ENCODE measurements around the gene IKZF2. TPM values are rescaled to one million over a fixed set of nuclear protein-coding genes. Genes with fewer than 3 reads are reported as not detected.
A peak's percentile ranks its signal among the peaks of the same experiment; 100 is the strongest.

IKZF2 gene
- total RNA-seq, 1 donor from 2014 or later, result 9.2 TPM

DNA sequence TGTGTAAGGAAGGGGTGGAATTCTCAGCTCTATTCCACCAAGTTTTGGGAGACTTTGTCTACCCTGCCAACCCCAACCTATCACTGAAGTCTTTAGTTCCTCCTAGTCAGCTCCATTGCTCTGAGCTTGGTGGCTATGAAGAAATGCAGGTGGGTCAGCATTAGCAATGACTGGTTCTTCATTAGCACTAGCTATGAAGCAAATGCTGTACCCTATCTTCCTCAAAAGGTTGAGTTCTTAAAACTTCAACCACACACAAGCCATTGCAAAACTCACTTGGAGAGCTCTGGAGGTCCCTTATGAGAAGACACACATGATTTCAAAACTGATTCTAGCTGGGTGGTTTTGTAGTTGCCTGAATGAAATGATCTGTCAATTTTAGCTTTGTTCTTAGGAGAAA, 193.8 kb downstream of the IKZF2 start:
- TF ChIP-seq, protein P1, sequence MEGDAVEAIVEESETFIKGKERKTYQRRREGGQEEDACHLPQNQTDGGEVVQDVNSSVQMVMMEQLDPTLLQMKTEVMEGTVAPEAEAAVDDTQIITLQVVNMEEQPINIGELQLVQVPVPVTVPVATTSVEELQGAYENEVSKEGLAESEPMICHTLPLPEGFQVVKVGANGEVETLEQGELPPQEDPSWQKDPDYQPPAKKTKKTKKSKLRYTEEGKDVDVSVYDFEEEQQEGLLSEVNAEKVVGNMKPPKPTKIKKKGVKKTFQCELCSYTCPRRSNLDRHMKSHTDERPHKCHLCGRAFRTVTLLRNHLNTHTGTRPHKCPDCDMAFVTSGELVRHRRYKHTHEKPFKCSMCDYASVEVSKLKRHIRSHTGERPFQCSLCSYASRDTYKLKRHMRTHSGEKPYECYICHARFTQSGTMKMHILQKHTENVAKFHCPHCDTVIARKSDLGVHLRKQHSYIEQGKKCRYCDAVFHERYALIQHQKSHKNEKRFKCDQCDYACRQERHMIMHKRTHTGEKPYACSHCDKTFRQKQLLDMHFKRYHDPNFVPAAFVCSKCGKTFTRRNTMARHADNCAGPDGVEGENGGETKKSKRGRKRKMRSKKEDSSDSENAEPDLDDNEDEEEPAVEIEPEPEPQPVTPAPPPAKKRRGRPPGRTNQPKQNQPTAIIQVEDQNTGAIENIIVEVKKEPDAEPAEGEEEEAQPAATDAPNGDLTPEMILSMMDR (IDR thresholded peaks at IDR 0.05), result no peak
- Mint-ChIP-seq H3K4me1 (ENCODE audit: low read depth) (peaks cover 42% of the 10 kb centered on the region), H3K4me3 (ENCODE audit: unreplicated experiment) (no peak overlapping the region), H3K36me3 (ENCODE audit: low read depth) (peaks cover 4% of the 10 kb centered on the region), H3K27ac (ENCODE audit: unreplicated experiment) (no peak overlapping the region), H3K27me3 (ENCODE audit: low read depth) (no peaks in the 10 kb centered on the region), H3K9me3 (ENCODE audit: low read depth) (peaks cover 10% of the 10 kb centered on the region)
- no peak for DNase-seq (ENCODE audit: low spot score)

DNA sequence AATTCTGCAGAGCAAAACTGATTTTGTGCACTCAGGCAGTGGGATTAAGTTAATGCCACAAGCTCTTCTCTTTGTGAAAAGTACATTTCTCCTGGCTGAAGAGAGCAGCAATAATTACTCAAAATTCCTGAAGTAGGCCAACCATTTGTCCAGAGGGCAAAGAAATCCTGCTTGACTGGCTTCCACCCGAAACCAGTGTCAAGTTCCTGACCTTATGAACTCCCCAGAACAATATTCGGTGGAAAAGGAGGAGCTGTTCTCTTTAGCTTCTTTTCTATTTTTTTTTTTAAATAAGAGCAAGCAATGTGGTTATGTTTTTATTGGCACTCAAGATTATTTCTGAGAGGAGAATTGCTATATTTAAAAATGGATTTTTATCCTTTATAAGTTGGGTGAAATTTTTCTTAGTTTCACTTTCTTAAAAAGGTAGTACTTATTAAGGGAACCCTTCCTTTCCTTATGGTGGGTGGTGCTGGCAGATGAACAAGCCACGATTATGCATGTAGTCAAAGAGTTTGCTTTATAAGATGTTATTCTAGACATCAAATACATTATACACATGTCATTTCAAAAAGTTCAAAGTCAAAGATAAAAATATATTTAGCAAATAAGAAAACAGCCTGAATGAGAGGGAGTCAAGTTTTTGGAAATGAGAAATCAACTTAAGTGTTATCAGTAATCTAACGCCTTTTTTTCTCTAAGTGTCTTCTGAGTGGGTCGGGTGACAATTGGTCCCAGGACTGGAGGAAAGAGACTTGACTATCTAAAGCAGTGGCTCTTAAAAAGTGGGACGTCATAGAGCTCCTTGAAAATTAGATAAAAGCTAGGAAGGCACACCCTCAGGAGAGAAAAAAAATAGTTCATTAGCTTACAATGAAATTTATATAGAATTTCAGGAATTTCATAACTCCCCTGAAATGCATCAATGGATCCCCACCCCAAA, 194.5 kb downstream of the IKZF2 start:
- Mint-ChIP-seq H3K9me3 (ENCODE audit: low read depth) (peaks cover 12% of the 10 kb centered on the region), H3K27ac (ENCODE audit: unreplicated experiment) (peak overlapping the region; percentile 68), H3K27me3 (ENCODE audit: low read depth) (no peaks in the 10 kb centered on the region), H3K36me3 (ENCODE audit: low read depth) (peaks cover 2% of the 10 kb centered on the region), H3K4me1 (ENCODE audit: low read depth) (peaks cover 43% of the 10 kb centered on the region), H3K4me3 (ENCODE audit: unreplicated experiment) (peak overlapping the region; percentile 27)
- TF ChIP-seq, protein P1 (IDR thresholded peaks at IDR 0.05), result no peak
- no peak for DNase-seq (ENCODE audit: low spot score)

DNA sequence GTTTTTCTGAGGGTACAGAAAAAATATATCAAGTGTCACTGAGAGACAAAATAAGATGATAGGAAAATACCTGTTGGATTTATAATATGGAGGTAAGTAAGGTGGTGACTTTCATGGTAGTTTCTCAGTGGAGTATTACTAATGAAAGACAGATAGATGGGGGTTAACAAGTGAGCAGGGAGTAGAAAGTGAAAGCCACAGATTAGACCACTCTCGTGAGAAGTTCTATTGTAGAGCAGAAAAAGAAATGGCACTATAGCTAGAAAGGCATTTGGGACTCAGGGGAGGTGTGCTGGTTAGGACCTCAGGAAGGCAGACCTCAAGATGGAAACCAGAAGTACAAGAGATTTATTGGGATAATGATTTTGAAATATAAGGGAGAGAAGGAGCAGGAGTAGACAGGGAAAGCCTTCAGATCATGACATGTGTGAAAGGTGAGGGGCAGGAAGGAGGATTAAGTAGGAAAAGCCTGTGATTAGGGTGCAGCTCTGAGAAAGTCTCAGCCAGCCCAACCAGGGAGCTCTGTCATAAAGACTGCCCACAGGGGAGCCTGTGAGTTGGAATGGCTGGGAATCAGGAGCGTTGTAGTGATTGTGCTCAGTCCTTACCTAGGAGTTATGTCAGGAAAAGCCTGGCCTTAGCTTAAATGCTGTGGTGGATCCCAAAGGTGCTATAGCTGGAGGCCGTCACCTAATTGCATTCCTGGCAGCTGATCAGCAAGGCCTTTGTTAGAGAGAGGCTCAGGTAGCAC, 198.1 kb downstream of the IKZF2 start:
- TF ChIP-seq, protein P1 (IDR thresholded peaks at IDR 0.05), result no peak
- DNase-seq (ENCODE audit: low spot score), result no peak
- Mint-ChIP-seq H3K27me3 (ENCODE audit: low read depth) (no peaks in the 10 kb centered on the region), H3K27ac (ENCODE audit: unreplicated experiment) (no peak overlapping the region), H3K9me3 (ENCODE audit: low read depth) (peaks cover 10% of the 10 kb centered on the region), H3K4me1 (ENCODE audit: low read depth) (peaks cover 31% of the 10 kb centered on the region), H3K36me3 (ENCODE audit: low read depth) (peaks cover 4% of the 10 kb centered on the region), H3K4me3 (ENCODE audit: unreplicated experiment) (no peak overlapping the region)

DNA sequence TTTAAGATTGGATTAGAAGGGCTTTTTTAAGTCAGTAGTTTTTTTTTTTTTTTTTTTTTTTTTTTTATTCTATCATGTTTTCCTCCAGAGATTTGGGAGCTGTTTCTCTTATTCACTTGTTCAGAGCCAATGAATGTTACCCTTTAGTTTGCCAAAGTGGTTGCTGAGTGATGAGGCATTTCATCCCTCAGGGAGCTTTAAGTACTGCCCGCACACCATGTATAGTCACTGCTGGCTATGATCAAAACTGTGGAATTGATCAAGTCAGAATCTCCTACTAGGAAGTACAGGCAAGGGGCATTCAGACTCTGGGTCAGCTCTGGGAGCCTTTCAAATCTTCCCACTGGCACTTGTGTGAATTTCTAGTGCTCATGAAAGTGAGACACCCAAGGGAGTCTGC, 201.6 kb downstream of the IKZF2 start:
- no peak overlapping the region for H3K27ac Mint-ChIP-seq (ENCODE audit: unreplicated experiment)
- no peaks in the 10 kb centered on the region for H3K27me3 Mint-ChIP-seq (ENCODE audit: low read depth)
- peaks cover 11% of the 10 kb centered on the region for H3K4me1 Mint-ChIP-seq (ENCODE audit: low read depth)
- TF ChIP-seq, protein P1 (IDR thresholded peaks at IDR 0.05), result no peak
- peaks cover 4% of the 10 kb centered on the region for H3K36me3 Mint-ChIP-seq (ENCODE audit: low read depth)
- H3K9me3 Mint-ChIP-seq (ENCODE audit: low read depth), result peaks cover 8% of the 10 kb centered on the region
- DNase-seq (ENCODE audit: low spot score), result no peak
- no peak overlapping the region for H3K4me3 Mint-ChIP-seq (ENCODE audit: unreplicated experiment)

Other genes starting within 250 kb of the IKZF2 start
- 18.7 to 22.8 TPM (median 20.4 TPM) in 3 replicates for gene SPAG16, start 132.9 kb upstream of the IKZF2 start, total RNA-seq